Measurements from ENCODE around the gene CRADD.

GRCh38 chr12:93654421-93654820 is 22.8 kb upstream of the CRADD start:
- TF ChIP-seq CTCF (IDR thresholded peaks at IDR 0.05 in 2 of 3, conservative IDR thresholded peaks at IDR 0.05 in 1 of 3; ENCODE audit: control insufficient read depth in 2 of 3, extremely low read depth in 1 of 3, insufficient read depth in 1 of 3, low read depth in 3 of 3, low read length in 3 of 3) = no peak
- TF ChIP-seq RB1 (IDR thresholded peaks at IDR 0.05; ENCODE audit: borderline replicate concordance) = no peak
- no peak for TF ChIP-seq NFIC (IDR thresholded peaks at IDR 0.05; ENCODE audit: low read depth, low read length)
- TF ChIP-seq FOS (IDR thresholded peaks at IDR 0.05; ENCODE audit: borderline replicate concordance, extremely low read depth, insufficient read length) = no peak
- TF ChIP-seq POLR2AphosphoS5 (IDR thresholded peaks at IDR 0.05; ENCODE audit: low read length) = no peak
- TF ChIP-seq TCF12 (IDR thresholded peaks at IDR 0.05; ENCODE audit: low read depth, low read length) = no peak
- no peak for TF ChIP-seq MLLT1 (IDR thresholded peaks at IDR 0.05)
- TF ChIP-seq CEBPB (IDR thresholded peaks at IDR 0.05; ENCODE audit: borderline replicate concordance in 1 of 2, low read depth in 2 of 2, low read length in 2 of 2) = no peak
- TF ChIP-seq, protein P1, sequence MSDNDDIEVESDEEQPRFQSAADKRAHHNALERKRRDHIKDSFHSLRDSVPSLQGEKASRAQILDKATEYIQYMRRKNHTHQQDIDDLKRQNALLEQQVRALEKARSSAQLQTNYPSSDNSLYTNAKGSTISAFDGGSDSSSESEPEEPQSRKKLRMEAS (IDR thresholded peaks at IDR 0.05; ENCODE audit: low read depth, low read length) = no peak
- TF ChIP-seq HCFC1 (IDR thresholded peaks at IDR 0.05; ENCODE audit: low read length) = no peak

Measured in GM12878 (cell line).